ENCODE results near the gene TNFSF15.

Gene TNFSF15

GRCh38 chr9:114826431-114826830 lies 20.6 kb upstream of the TNFSF15 start:
- no peak for DNase-seq (ENCODE audit: low read depth in 2 of 2)
- H3K4me3 ChIP-seq (replicated peaks in 1 of 2; ENCODE audit: low read depth in 2 of 2, low read length in 2 of 2), result no peak overlapping the region
- TF ChIP-seq, protein P1, sequence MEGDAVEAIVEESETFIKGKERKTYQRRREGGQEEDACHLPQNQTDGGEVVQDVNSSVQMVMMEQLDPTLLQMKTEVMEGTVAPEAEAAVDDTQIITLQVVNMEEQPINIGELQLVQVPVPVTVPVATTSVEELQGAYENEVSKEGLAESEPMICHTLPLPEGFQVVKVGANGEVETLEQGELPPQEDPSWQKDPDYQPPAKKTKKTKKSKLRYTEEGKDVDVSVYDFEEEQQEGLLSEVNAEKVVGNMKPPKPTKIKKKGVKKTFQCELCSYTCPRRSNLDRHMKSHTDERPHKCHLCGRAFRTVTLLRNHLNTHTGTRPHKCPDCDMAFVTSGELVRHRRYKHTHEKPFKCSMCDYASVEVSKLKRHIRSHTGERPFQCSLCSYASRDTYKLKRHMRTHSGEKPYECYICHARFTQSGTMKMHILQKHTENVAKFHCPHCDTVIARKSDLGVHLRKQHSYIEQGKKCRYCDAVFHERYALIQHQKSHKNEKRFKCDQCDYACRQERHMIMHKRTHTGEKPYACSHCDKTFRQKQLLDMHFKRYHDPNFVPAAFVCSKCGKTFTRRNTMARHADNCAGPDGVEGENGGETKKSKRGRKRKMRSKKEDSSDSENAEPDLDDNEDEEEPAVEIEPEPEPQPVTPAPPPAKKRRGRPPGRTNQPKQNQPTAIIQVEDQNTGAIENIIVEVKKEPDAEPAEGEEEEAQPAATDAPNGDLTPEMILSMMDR (IDR thresholded peaks at IDR 0.05; ENCODE audit: low read depth, low read length), result no peak

DNA sequence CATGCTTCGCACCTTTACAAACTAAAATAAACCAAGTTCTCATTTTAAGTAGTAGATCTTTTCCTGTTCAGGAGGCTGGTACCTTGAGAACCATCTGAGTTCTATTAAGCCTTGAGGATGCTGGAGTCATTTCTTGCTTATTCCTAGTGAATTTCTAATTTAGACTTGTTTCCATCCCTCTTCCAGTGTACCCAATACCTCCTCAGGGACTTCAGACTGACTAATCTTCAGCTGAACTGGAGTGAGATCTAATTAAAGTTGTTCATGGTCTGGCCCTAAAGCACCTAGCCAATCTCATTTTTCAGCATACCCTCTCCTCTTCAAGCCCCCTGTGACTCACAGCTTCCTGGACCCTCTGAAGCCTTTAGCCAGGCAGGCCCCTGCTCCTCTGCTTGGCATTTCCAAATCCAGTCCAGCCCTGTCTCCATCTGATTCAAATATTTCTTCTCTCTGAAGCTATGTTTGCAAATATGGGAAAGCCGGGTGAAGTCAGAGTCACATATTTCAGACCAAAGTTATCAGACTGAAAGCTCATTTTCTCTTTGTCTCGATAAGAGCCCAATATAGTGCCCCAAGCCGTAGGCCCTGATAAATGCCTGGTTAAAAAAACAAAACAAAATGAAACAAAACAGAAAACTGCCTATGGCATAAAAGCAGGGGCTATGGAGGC lies 19.4 kb upstream of the TNFSF15 start:
- no peak for DNase-seq (ENCODE audit: low read depth in 2 of 2)
- TF ChIP-seq, protein P1 (IDR thresholded peaks at IDR 0.05; ENCODE audit: low read depth, low read length), result no peak
- no peak overlapping the region for H3K4me3 ChIP-seq (replicated peaks in 1 of 2; ENCODE audit: low read depth in 2 of 2, low read length in 2 of 2)

DNA sequence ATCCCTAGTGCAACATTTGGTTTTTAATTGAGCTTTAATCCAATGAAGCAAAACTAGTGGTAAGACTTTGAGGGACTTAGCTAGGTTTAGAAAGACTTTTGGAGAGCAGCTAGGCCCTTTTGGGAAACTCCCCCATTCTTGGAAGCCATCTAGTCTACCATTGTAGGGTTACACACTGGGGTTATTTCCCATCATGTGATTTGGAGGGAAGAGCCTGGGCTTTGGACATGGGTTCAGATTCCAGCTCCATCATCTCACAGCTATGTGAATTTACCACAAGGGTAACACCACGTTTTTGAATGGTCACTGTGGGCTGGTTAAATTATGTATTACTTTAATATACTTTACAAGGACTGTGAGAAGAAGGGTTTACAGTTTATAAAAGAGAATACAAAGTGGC lies 18.3 kb upstream of the TNFSF15 start:
- TF ChIP-seq, protein P1 (IDR thresholded peaks at IDR 0.05; ENCODE audit: low read depth, low read length), result no peak

GRCh38 chr9:114823441-114823840 lies 17.6 kb upstream of the TNFSF15 start:
- TF ChIP-seq, protein P1 (IDR thresholded peaks at IDR 0.05; ENCODE audit: low read depth, low read length), result no peak
- H3K4me3 ChIP-seq (replicated peaks in 1 of 2; ENCODE audit: low read depth in 2 of 2, low read length in 2 of 2), result no peak overlapping the region
- DNase-seq (ENCODE audit: low read depth in 2 of 2), result no peak

More for the DNA sequence above, 18.3 kb upstream of the TNFSF15 start:
- no peak overlapping the region for H3K4me3 ChIP-seq (replicated peaks in 1 of 2; ENCODE audit: low read depth in 2 of 2, low read length in 2 of 2)
- peak; percentile 21 to 80 for DNase-seq (ENCODE audit: low read depth in 2 of 2)

- TF ChIP-seq, protein P1 (IDR thresholded peaks at IDR 0.05; ENCODE audit: low read depth, low read length), result no peak
- H3K4me3 ChIP-seq (replicated peaks in 1 of 2; ENCODE audit: low read depth in 2 of 2, low read length in 2 of 2), result no peak overlapping the region
- DNase-seq (ENCODE audit: low read depth in 2 of 2), result no peak
These were observed 16.9 kb upstream of the TNFSF15 start for GRCh38 chr9:114822708-114823107.

- DNase-seq (ENCODE audit: low read depth in 2 of 2), result peak in 1 of 2 donors; percentile 77
- H3K4me3 ChIP-seq (replicated peaks in 1 of 2; ENCODE audit: low read depth in 2 of 2, low read length in 2 of 2), result no peak overlapping the region
These were observed 15.1 kb upstream of the TNFSF15 start for GRCh38 chr9:114820776-114821501.

More at GRCh38 chr9:114820776-114821501, 15.1 kb upstream of the TNFSF15 start:
- TF ChIP-seq, protein P1 (IDR thresholded peaks at IDR 0.05; ENCODE audit: low read depth, low read length), result no peak
